ENCODE measurements around the gene ZNF687. TPM values are rescaled to one million over a fixed set of nuclear protein-coding genes. Genes with fewer than 3 reads are reported as not detected.
A peak's percentile ranks its signal among the peaks of the same experiment; 100 is the strongest.

The ZNF687 gene
- total RNA-seq, 1 experiment from 2014 or later, result 26.4 TPM

DNA sequence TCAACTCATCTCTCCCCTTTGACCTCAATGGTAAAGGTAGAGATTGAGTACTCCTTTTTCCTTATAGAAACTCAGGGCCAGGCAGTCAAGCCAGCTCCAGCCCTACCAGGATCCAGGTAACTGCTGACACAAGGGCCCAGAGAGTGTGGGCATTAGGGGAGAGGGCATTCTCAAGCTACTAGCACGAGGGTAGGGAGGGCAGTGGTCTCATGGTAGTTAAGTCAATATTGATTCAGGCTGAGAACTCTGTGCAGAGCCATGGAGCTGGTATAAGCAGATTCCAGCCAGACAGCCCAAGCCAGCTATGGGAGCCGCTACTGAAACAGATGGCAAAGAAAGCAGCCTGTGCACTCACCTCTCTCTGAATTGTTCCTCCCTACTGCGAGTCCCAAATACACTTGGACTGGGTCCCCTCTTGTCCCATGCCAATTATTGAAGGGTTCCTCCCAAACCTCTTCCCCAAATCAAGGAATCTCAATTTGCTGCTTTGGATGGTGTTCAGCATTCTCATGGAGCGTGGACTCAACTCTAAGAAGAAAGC is 42.4 kb downstream of the ZNF687 start:
- intact Hi-C loops (cut with micrococcal nuclease; ENCODE audit: unreplicated experiment), result no loop called here
- no TSS peak for BruUV-seq (replicated peaks)
- Histone ChIP-seq H3K27ac (ENCODE audit: low read depth, low read length, poor library complexity, severe bottlenecking) (no peak overlapping the region), H3K36me3 (ENCODE audit: insufficient read depth, low read length, poor library complexity, severe bottlenecking) (peaks cover 21% of the 10 kb centered on the region), H3K9me3 (ENCODE audit: low read depth, low read length, poor library complexity, severe bottlenecking) (no peaks in the 10 kb centered on the region), H3K4me3 (ENCODE audit: low read depth, low read length, poor library complexity, severe bottlenecking) (no peak overlapping the region), H3K4me1 (ENCODE audit: insufficient read depth, low read length, poor library complexity, severe bottlenecking) (peaks cover 8% of the 10 kb centered on the region), H3K27me3 (replicated peaks; ENCODE audit: insufficient read depth, low read depth, low read length, poor library complexity) (no peaks in the 10 kb centered on the region)
- CTCF ChIA-PET, result no interaction called here
- no peak for TF ChIP-seq EZH2 (IDR thresholded peaks at IDR 0.05; ENCODE audit: borderline replicate concordance, low read depth, low read length, poor library complexity, severe bottlenecking)
- TF ChIP-seq, protein P1, sequence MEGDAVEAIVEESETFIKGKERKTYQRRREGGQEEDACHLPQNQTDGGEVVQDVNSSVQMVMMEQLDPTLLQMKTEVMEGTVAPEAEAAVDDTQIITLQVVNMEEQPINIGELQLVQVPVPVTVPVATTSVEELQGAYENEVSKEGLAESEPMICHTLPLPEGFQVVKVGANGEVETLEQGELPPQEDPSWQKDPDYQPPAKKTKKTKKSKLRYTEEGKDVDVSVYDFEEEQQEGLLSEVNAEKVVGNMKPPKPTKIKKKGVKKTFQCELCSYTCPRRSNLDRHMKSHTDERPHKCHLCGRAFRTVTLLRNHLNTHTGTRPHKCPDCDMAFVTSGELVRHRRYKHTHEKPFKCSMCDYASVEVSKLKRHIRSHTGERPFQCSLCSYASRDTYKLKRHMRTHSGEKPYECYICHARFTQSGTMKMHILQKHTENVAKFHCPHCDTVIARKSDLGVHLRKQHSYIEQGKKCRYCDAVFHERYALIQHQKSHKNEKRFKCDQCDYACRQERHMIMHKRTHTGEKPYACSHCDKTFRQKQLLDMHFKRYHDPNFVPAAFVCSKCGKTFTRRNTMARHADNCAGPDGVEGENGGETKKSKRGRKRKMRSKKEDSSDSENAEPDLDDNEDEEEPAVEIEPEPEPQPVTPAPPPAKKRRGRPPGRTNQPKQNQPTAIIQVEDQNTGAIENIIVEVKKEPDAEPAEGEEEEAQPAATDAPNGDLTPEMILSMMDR (conservative IDR thresholded peaks at IDR 0.05; ENCODE audit: low read depth, low read length), result no peak
- POLR2A ChIA-PET (ENCODE audit: low non-redundant PET), result no interaction called here
- DNase-seq (ENCODE audit: low spot score), result no peak

DNA sequence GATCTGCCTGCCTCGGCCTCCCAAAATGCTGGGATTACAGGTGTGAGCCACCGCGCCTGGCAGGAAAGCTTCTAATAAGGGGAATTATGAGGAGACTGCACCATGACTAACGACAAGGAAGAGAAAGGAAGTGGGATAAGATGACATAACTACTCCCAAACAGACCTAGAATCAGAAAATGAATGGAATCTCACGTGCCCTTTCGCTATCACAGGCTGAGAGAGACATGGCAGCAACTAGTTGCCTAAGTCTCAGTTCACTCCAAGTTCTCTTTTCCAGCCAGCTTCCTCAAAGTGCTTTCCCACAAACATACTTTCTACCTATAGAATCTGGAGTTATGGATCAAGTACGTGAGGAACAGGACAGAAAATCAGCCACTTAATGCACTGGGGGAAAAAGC is 43.1 kb downstream of the ZNF687 start:
- CTCF ChIA-PET, result no interaction called here
- Histone ChIP-seq H3K36me3 (ENCODE audit: insufficient read depth, low read length, poor library complexity, severe bottlenecking) (peaks cover 19% of the 10 kb centered on the region), H3K4me3 (ENCODE audit: low read depth, low read length, poor library complexity, severe bottlenecking) (no peak overlapping the region), H3K9me3 (ENCODE audit: low read depth, low read length, poor library complexity, severe bottlenecking) (no peaks in the 10 kb centered on the region), H3K27me3 (replicated peaks; ENCODE audit: insufficient read depth, low read depth, low read length, poor library complexity) (no peaks in the 10 kb centered on the region), H3K4me1 (ENCODE audit: insufficient read depth, low read length, poor library complexity, severe bottlenecking) (peaks cover 8% of the 10 kb centered on the region), H3K27ac (ENCODE audit: low read depth, low read length, poor library complexity, severe bottlenecking) (no peak overlapping the region)
- POLR2A ChIA-PET (ENCODE audit: low non-redundant PET), result interaction anchor here (0.6 kb wide), 1 partner anchor 287 kb away, joined by 3 read pairs; no protein-coding TSS in a partner anchor
- TF ChIP-seq, protein P1 (conservative IDR thresholded peaks at IDR 0.05; ENCODE audit: low read depth, low read length), result no peak
- no peak for TF ChIP-seq EZH2 (IDR thresholded peaks at IDR 0.05; ENCODE audit: borderline replicate concordance, low read depth, low read length, poor library complexity, severe bottlenecking)
- intact Hi-C loops (cut with micrococcal nuclease; ENCODE audit: unreplicated experiment), result no loop called here
- no peak for DNase-seq (ENCODE audit: low spot score)
- BruUV-seq (replicated peaks), result no TSS peak

DNA sequence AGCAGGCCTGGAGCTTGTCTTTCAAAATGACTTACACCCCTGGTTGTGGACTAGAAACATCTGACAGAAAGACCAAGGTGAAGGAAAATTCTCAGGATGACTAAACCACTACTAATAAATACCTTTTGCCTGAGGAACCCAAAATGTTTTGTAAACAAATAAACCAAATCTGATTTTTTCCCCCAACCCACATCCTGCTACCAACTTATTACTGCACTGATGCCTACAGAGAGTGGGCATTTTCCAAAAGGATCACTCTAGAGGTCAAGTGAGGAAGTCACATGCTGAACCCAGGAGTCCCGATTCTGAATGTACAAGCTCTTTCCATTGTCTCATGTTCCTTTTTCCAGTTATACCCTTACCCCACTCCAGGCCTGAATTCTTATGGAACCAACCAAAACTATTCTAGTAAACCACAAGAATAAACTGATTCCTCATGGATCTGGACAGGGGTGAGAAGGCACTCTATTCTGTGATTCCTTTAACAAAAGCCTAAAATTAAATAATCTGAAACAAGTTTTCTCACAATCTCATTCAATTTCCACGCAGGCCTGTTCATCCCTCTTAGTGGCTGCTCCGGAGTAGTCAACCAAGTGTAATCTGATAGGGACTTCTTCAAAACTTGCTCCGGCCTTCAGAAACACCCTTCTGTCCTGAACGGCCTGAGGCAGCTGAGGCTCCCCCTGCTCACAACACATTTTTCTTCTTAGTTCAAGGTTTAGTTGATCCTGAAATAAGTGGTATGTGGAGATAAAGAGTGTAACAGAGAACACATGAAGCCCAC is 43.7 kb downstream of the ZNF687 start:
- peak overlapping the region; percentile 97 for H3K27ac ChIP-seq (ENCODE audit: low read depth, low read length, poor library complexity, severe bottlenecking)
- intact Hi-C loops (cut with micrococcal nuclease; ENCODE audit: unreplicated experiment), result no loop called here
- BruUV-seq (replicated peaks), result TSS peak; percentile 55

More for the DNA sequence above, 43.7 kb downstream of the ZNF687 start:
- Histone ChIP-seq H3K4me3 (ENCODE audit: low read depth, low read length, poor library complexity, severe bottlenecking) (peak overlapping the region; percentile 66), H3K36me3 (ENCODE audit: insufficient read depth, low read length, poor library complexity, severe bottlenecking) (peaks cover 19% of the 10 kb centered on the region), H3K9me3 (ENCODE audit: low read depth, low read length, poor library complexity, severe bottlenecking) (no peaks in the 10 kb centered on the region), H3K27me3 (replicated peaks; ENCODE audit: insufficient read depth, low read depth, low read length, poor library complexity) (no peaks in the 10 kb centered on the region), H3K4me1 (ENCODE audit: insufficient read depth, low read length, poor library complexity, severe bottlenecking) (peaks cover 8% of the 10 kb centered on the region)
- TF ChIP-seq, protein P1 (conservative IDR thresholded peaks at IDR 0.05; ENCODE audit: low read depth, low read length), result no peak
- no peak for TF ChIP-seq EZH2 (IDR thresholded peaks at IDR 0.05; ENCODE audit: borderline replicate concordance, low read depth, low read length, poor library complexity, severe bottlenecking)
- ChIA-PET CTCF (no interaction called here), POLR2A (ENCODE audit: low non-redundant PET) (interaction anchor here (0.6 kb wide), 2 partner anchors 286 to 1684 kb away, joined by 3 read pairs; no protein-coding TSS in a partner anchor)
- no peak for DNase-seq (ENCODE audit: low spot score)

Data from A673 (cell line).